Stimulated activated naive CD4-positive, alpha-beta T cell treated with Interleukin-2 at 50 U/mL for 16 hours (primary cell): ENCODE results near the gene NFX1.
A peak's percentile ranks its signal among the peaks of the same experiment; 100 is the strongest.
"Not testable (repeated sequence)": the region's sequence is repeated elsewhere in the genome, so short reads cannot be mapped to it uniquely, and the experiment has no call there.

ENCODE experiments used
- DNase-seq: peaks from one replicate; lab custom pipeline; 2025; lab: John Stamatoyannopoulos, UW

NFX1 gene

GRCh38 chr9:33391111-33391771, 100.9 kb downstream of the NFX1 start:
- not testable (repeated sequence) for DNase-seq

GRCh38 chr9:33392591-33393021, 102.3 kb downstream of the NFX1 start:
- not testable (repeated sequence) for DNase-seq

- DNase-seq, result no peak
Measured at GRCh38 chr9:33393581-33393980, 103.3 kb downstream of the NFX1 start.

- not testable (repeated sequence) for DNase-seq
Measured at GRCh38 chr9:33393986-33394385, 103.7 kb downstream of the NFX1 start.

- DNase-seq, result not testable (repeated sequence)
Measured at GRCh38 chr9:33395159-33395879, 105.0 kb downstream of the NFX1 start.

- not testable (repeated sequence) for DNase-seq
Measured at GRCh38 chr9:33397801-33398200, 107.5 kb downstream of the NFX1 start.

- not testable (repeated sequence) for DNase-seq
Measured at GRCh38 chr9:33399047-33399446, 108.7 kb downstream of the NFX1 start.

DNA sequence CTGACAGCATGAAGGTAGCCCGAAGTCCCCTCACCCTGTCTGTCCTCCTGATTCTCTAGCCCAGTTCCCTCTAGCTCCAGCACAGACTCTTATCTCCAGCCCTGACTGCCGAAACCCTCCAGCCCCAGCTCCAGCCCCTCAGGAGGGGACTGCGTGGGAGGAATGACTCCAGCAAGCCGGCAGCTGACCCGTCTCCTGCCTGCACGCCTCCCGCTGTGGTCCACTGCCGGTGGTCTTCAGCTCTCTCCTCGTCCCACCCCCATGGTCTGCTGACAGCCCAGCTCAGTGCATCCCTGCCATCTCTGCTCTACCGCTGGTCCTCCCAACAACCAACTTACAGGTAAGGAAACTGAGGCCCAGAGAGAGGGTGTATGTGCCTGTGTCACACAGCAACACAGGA, 111.5 kb downstream of the NFX1 start:
- not testable (repeated sequence) for DNase-seq

- not testable (repeated sequence) for DNase-seq
Measured at GRCh38 chr9:33402371-33402770, 112.1 kb downstream of the NFX1 start, which contains the start of gene AQP7. Gene AQP7, minus strand, starts transcription at chr9:33402568. Its CDS starts 1,306 bp downstream, at chr9:33401262.

GRCh38 chr9:33403941-33404787, 113.8 kb downstream of the NFX1 start:
- no peak for DNase-seq

- no peak for DNase-seq
Measured at GRCh38 chr9:33404788-33405362, 114.6 kb downstream of the NFX1 start.

DNA sequence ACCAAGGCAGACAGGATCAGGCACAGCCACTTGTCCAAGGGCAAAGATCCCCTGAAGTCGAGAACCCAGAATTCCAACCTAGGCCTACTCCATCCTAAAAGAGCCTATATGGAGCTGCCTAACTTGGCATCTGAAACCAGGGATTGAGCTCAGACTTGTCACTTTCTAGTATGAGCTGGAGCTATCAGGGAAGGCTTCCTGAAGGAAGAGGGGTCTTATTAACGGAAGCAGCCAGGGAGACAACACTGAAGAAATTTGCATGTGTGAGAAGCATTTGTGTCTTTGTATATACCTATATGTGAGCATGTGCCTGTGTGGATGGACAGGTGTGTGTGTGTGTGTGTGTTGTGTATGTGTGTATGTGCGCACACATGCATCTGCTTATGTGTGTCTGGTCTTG, 116.7 kb downstream of the NFX1 start:
- no peak for DNase-seq

DNA sequence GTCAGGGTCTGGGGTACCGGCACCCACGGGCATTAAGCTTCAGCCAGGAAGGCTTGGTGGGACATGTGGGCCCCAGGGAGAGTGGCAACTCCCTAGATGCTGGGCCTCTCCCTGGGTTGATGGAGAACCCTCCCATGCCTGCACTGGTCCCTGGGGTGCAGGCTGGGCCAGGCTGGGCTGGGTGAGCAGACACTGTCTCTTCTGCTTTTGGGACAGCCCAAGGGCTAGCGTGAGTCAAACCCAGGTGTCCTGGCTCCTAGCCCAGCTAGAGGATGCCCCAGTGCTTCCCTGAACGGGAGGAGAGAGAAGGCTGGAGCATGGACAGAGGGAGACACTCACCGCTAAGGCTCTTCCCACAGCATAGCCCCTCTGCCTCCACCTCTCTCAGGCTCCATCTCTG, 117.8 kb downstream of the NFX1 start:
- no peak for DNase-seq

DNA sequence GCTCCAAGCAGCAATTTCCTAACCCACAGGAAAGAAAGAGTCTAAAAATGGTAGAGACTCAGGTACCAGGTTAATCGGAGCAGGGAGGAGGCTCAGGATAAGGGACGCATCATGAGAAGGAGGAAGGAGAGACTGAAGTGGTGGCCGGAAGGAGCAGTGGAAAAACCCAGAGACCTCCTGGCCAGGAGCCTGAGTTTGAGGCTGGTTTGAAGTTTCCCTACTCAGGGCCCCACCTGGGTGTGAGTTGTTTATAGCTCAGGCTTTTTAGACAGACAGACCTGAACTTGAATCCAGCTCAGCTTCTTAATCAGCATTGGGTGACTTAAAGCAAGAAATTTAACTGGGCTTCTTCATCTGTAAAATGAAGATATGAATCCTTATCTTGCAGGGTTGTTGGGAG, 124.0 kb downstream of the NFX1 start:
- no peak for DNase-seq

DNA sequence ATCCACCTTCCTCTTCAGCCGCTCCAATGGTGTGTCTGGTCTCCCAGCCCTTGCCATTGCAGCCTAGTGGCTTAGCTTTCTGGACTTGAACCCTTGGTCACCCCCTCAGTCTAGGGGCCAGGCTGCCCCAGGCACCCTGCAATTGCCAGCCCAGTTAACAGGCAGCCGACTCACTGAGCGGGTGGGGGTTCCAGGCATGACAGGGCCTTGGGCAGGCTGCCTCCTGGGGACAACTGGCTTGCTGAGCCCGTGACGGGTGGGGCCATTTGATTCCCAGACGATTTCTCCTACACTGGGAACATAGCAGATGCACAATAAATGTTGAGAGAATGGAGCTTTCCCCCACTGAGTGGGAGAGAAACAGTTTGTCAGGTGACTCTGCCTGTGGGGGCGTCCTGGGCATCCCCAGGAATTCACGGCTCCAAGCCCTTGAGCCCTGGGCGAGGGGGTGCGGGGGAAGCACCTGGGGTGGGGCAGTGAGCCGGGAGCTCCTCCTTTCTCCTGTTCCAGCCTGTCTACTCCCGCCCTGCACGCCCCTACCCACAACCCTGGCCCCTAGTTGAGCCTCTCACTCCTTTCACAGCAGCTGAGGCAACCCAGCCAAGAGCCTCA, 124.7 kb downstream of the NFX1 start:
- no peak for DNase-seq

GRCh38 chr9:33415501-33416038, 125.3 kb downstream of the NFX1 start:
- DNase-seq, result peak; percentile 87

GRCh38 chr9:33416996-33417395, 126.7 kb downstream of the NFX1 start:
- DNase-seq, result peak; percentile 11

GRCh38 chr9:33418090-33418489, 127.8 kb downstream of the NFX1 start:
- no peak for DNase-seq

DNA sequence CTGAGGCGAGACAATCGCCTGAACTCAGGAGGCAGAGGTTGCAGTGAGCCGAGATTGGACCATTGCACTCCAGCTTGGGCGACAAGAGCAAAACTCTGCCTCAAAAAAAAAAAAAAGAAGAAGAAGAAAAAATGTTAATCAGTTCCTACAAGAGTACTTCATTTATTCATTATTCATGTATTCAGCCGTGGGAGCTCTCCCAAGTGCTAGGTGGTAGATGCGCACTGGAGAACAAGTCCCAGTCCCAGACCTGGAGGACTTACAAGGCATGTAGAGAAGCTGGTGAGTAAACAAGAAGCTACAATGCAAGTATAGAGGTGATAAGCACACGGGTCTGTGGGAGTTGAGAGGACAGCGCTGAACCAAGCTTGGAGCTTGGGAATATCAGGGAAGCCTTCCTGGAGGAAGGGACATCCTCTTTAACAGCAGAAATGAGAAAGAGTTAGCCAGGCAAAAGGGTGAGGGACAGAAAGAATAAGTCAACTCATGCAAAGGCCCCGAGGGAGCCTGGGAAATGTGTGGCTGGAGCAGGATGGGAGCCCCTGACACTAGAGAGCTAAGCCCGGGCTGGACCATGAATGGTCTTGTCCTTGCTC, 129.5 kb downstream of the NFX1 start:
- no peak for DNase-seq
